ENCODE results near the gene FOXL1. TPM values are rescaled to one million over a fixed set of nuclear protein-coding genes. Genes with fewer than 3 reads are reported as not detected.

Gene FOXL1
- total and polyA plus RNA-seq, 10 donors: 0.03 to 0.29 (median 0.07) TPM; not detected in 7

- TF ChIP-seq POLR2A (IDR thresholded peaks at IDR 0.05): no peak
- no peak for TF ChIP-seq POLR2AphosphoS5 (IDR thresholded peaks at IDR 0.05)
- TF ChIP-seq, protein P1, sequence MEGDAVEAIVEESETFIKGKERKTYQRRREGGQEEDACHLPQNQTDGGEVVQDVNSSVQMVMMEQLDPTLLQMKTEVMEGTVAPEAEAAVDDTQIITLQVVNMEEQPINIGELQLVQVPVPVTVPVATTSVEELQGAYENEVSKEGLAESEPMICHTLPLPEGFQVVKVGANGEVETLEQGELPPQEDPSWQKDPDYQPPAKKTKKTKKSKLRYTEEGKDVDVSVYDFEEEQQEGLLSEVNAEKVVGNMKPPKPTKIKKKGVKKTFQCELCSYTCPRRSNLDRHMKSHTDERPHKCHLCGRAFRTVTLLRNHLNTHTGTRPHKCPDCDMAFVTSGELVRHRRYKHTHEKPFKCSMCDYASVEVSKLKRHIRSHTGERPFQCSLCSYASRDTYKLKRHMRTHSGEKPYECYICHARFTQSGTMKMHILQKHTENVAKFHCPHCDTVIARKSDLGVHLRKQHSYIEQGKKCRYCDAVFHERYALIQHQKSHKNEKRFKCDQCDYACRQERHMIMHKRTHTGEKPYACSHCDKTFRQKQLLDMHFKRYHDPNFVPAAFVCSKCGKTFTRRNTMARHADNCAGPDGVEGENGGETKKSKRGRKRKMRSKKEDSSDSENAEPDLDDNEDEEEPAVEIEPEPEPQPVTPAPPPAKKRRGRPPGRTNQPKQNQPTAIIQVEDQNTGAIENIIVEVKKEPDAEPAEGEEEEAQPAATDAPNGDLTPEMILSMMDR (IDR thresholded peaks at IDR 0.05 in 8 of 11, conservative IDR thresholded peaks at IDR 0.05 in 3 of 11): no peak
- DNase-seq: no peak
- no peaks in the 10 kb centered on the region for H3K9me3 ChIP-seq
- no peaks in the 10 kb centered on the region for H3K36me3 ChIP-seq
- peaks cover 0 to 100% (median 84%) of the 10 kb centered on the region in 7 donors for H3K27me3 ChIP-seq (replicated peaks in 1 of 7)
- no peak overlapping the region for H3K27ac ChIP-seq
- no peak overlapping the region for H3K4me3 ChIP-seq
- H3K4me1 ChIP-seq: peaks cover 0 to 33% (median 20%) of the 10 kb centered on the region in 6 donors
- intact Hi-C loops (cut with DNase I; ENCODE audit: low total_unique reads): no loop called here
- WGBS, 5 donors: 52 to 92% (median 80%) methylated on average over 4 of the region's 4 CpGs
Observed at GRCh38 chr16:86574646-86575045, 3.7 kb upstream of the FOXL1 start.

DNA sequence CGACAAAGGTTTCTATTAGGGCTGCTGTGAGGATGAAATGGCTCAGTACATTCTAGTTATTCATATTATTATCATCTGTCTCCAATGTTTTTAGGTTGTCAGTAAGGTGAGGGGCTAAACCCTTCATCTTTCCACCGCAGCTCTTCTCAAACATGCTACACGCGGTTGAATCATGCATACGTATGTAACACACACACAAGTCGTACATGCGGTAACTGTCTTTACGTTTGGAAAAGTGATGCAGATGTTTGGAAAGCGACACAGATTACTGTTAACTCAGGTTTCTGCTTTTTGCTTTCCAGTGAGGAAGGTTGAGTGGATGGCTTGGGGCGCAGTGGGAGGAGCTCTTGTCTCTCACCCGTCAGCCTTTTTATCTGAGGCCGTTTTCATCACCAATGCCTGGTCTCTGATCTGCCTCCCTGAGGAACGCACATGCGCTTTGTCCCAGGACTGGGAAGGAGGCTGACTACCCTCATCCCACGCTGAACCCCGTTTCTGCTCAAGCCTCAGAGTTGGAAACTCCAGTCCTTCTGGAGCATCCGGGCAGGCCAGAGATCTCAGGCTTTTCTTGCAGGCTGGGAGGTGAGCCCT lies 3.2 kb upstream of the FOXL1 start:
- no peaks in the 10 kb centered on the region for H3K9me3 ChIP-seq
- 76 to 85% (median 82%) methylated on average over 17 of the region's 17 CpGs for WGBS, 5 donors
- peaks cover 0 to 34% (median 20%) of the 10 kb centered on the region in 6 donors for H3K4me1 ChIP-seq
- peaks cover 0 to 100% (median 84%) of the 10 kb centered on the region in 7 donors for H3K27me3 ChIP-seq (replicated peaks in 1 of 7)
- TF ChIP-seq, protein P1 (IDR thresholded peaks at IDR 0.05 in 8 of 11, conservative IDR thresholded peaks at IDR 0.05 in 3 of 11): no peak
- TF ChIP-seq POLR2AphosphoS5 (IDR thresholded peaks at IDR 0.05) (no peak), POLR2A (IDR thresholded peaks at IDR 0.05) (no peak)
- intact Hi-C loops (cut with DNase I; ENCODE audit: low total_unique reads): no loop called here
- H3K36me3 ChIP-seq: no peaks in the 10 kb centered on the region
- DNase-seq: no peak
- peak overlapping the region in 3 of 8 donors; percentile 34 to 65 (median 34) for H3K4me3 ChIP-seq
- H3K27ac ChIP-seq: no peak overlapping the region

DNA sequence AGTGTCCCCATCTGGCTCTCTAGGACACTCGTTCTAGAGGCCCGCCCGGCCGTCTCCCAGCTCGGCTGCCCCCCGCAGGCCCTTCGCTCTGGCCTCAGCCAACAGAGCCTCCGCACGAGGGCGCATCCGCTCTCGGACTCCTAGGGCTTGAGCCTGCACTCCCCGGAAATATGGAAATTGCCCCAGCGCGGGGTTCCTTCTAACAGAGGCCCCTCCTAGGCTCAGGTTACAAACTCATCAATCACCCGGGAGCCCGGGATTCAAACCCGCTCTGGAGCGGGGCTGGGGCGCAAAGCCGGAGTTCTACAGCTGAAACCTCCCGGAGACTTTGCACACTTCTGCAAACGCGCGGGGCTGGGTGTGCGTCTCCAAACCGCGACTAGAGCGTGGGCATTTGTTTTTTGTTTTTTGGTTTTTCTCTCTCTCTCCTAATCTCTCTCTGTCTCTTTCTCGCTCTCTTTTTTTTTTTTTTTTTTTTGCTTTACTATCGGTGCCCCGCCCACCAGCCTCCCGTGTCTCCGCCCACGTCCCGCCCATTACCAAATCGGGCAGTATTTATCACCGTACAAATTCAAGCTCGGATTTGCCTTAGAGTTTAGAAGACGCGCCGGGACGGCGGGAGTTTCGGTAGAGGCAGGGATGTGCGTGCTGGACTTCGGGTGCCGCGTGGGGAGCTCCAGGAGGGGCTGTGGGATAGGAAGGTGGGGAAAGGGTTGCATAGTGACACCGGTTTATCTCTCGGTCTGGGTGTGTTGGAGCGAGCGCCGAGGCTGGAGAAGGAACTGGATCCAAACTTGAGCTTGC lies 2.4 kb upstream of the FOXL1 start:
- intact Hi-C loops (cut with DNase I; ENCODE audit: low total_unique reads): no loop called here
- no peaks in the 10 kb centered on the region for H3K9me3 ChIP-seq
- H3K27ac ChIP-seq: peak overlapping the region in 2 of 8 donors; percentile 8 to 27
- H3K4me1 ChIP-seq: peaks cover 0 to 34% (median 20%) of the 10 kb centered on the region in 6 donors
- no peak for TF ChIP-seq POLR2A (IDR thresholded peaks at IDR 0.05)
- no peak for TF ChIP-seq POLR2AphosphoS5 (IDR thresholded peaks at IDR 0.05)
- TF ChIP-seq, protein P1 (IDR thresholded peaks at IDR 0.05 in 8 of 11, conservative IDR thresholded peaks at IDR 0.05 in 3 of 11): peak in 6 of 11 experiments; percentile 11 to 55 (median 37)
- peak; percentile 80 for DNase-seq
- H3K36me3 ChIP-seq: no peaks in the 10 kb centered on the region
- WGBS, 5 donors: 1 to 3% (median 2%) methylated on average over 44 to 54 of the region's 54 CpGs
- peak overlapping the region; percentile 12 to 65 (median 34) for H3K4me3 ChIP-seq
- peaks cover 0 to 100% (median 79%) of the 10 kb centered on the region in 7 donors for H3K27me3 ChIP-seq (replicated peaks in 1 of 7)
